PC-9 (cell line): ENCODE data around the gene MAN1A1. TPM values are rescaled to one million over a fixed set of nuclear protein-coding genes. Genes with fewer than 3 reads are reported as not detected.

Source experiments
- BruUV-seq: library from RNA; stranded (reverse); fragments of 400-500 nt; replicated peaks from 2 replicates; lab custom pipeline; 2021; lab: Mats Ljungman, UMichigan
- CTCF ChIA-PET: fragments of 300-600 bp; sonication (Branson Sonifier 250); formaldehyde crosslinking; loops from one replicate; lab custom pipeline; 2022; ENCODE audit warnings: antibody characterized with exemption; lab: Charles Lee
- POLR2A ChIA-PET: fragments of 300-600 bp; sonication (Branson Sonifier 250); formaldehyde crosslinking; loops from one replicate; lab custom pipeline; 2022; ENCODE audit warnings: antibody characterized with exemption; ENCODE audit not compliant: unreplicated experiment; lab: Charles Lee
- DNase-seq, 2 experiments: peaks; one replicate each; pipeline versions ENCODE4 v3.0.0 to v3.0.0-alpha.2; 2015 to 2022; ENCODE audit warnings: mixed read lengths in 1 of 2
- H2AFZ ChIP-seq: fragments of 200-600 bp; sonication (generic); 2 replicates; pipeline ENCODE4 v1.8.1; 2017; ENCODE audit warnings: antibody characterized with exemption
- H3F3A ChIP-seq: fragments of 200-600 bp; sonication (generic); 2 replicates; pipeline ENCODE4 v1.8.1; 2017; ENCODE audit warnings: antibody characterized with exemption, mild to moderate bottlenecking, low read depth; ENCODE audit not compliant: insufficient read depth
- H3K27ac ChIP-seq: fragments of 200-600 bp; sonication (generic); 2 replicates; pipeline ENCODE4 v1.6.1; 2016; ENCODE audit warnings: mixed run types
- H3K27me3 ChIP-seq: fragments of 200-600 bp; sonication (generic); 2 replicates; pipeline ENCODE4 v1.6.1; 2016; ENCODE audit warnings: low read depth, mixed run types; ENCODE audit not compliant: insufficient read depth
- H3K36me3 ChIP-seq: fragments of 200-600 bp; sonication (generic); 2 replicates; pipeline ENCODE4 v1.6.1; 2016; ENCODE audit warnings: low read depth, mixed run types
- H3K4me1 ChIP-seq: fragments of 200-600 bp; sonication (generic); replicated peaks from 2 replicates; pipeline ENCODE4 v1.6.1; 2016; ENCODE audit warnings: mixed run types; ENCODE audit not compliant: insufficient read depth
- H3K4me2 ChIP-seq: fragments of 200-600 bp; sonication (generic); 2 replicates; pipeline ENCODE4 v1.6.1; 2017; ENCODE audit warnings: mixed run types
- H3K4me3 ChIP-seq: fragments of 200-600 bp; sonication (generic); 2 replicates; pipeline ENCODE4 v1.6.1; 2016; ENCODE audit warnings: mixed run types
- H3K79me2 ChIP-seq: fragments of 200-600 bp; sonication (generic); 2 replicates; pipeline ENCODE4 v1.6.1; 2017; ENCODE audit warnings: low read depth, mixed run types
- H3K9me2 ChIP-seq: fragments of 200-600 bp; sonication (generic); 2 replicates; pipeline ENCODE4 v1.8.1; 2017; ENCODE audit warnings: mild to moderate bottlenecking; ENCODE audit not compliant: insufficient read depth
- H3K9me3 ChIP-seq: fragments of 200-600 bp; sonication (generic); 2 replicates; pipeline ENCODE4 v1.8.1; 2016; ENCODE audit warnings: low read depth; ENCODE audit not compliant: insufficient read depth
- H4K20me1 ChIP-seq: fragments of 200-600 bp; sonication (generic); 2 replicates; pipeline ENCODE4 v1.8.1; 2017; ENCODE audit not compliant: insufficient read depth
- CTCF ChIP-seq: fragments of 200-600 bp; sonication (generic); conservative IDR thresholded peaks from 2 replicates; pipeline ENCODE4 v1.6.1; 2017; ENCODE audit warnings: mixed run types, antibody characterized with exemption, mild to moderate bottlenecking, moderate library complexity
- EZH2 ChIP-seq: fragments of 200-600 bp; sonication (generic); IDR thresholded peaks from 2 replicates; pipeline ENCODE4 v1.8.0; 2017; ENCODE audit warnings: antibody characterized with exemption, low read depth
- intact Hi-C: fragments of 100-400 bp; cut with micrococcal nuclease; formaldehyde crosslinking; loops from one replicate; pipeline ENCODE4 v1.10.0; 2022; ENCODE audit not compliant: unreplicated experiment
- total RNA-seq: library from RNA; stranded (reverse); gene quantifications from 2 replicates; pipeline ENCODE4 v1.2.3, GENCODE V29; 2021

Gene MAN1A1
- total RNA-seq, 1 experiment from 2014 or later: 13.4 TPM

- TF ChIP-seq CTCF (no peak), EZH2 (no peak)
- H3K4me1 ChIP-seq: no peaks in the 10 kb centered on the region
- H3K36me3 ChIP-seq: no peaks in the 10 kb centered on the region
- H4K20me1 ChIP-seq: no peaks in the 10 kb centered on the region
- H3K79me2 ChIP-seq: no peaks in the 10 kb centered on the region
- H3F3A ChIP-seq: no peaks in the 10 kb centered on the region
- ChIA-PET CTCF (no interaction called here), POLR2A (no interaction called here)
- intact Hi-C loops: no loop called here
- no peaks in the 10 kb centered on the region for H3K9me2 ChIP-seq
- H3K27ac ChIP-seq: no peak overlapping the region
- no peak overlapping the region for H3K4me3 ChIP-seq
- H2AFZ ChIP-seq: no peak overlapping the region
- BruUV-seq: no TSS peak
- H3K9me3 ChIP-seq: no peaks in the 10 kb centered on the region
- no peaks in the 10 kb centered on the region for H3K27me3 ChIP-seq
- H3K4me2 ChIP-seq: no peak overlapping the region
- DNase-seq: peak in 1 of 2 experiments; percentile 21
These were observed 31.4 kb downstream of the MAN1A1 start for GRCh38 chr6:119318176-119318575.

- no peak overlapping the region for H2AFZ ChIP-seq
- no TSS peak for BruUV-seq
- no peaks in the 10 kb centered on the region for H3K27me3 ChIP-seq
- no peak for TF ChIP-seq CTCF
- TF ChIP-seq EZH2: no peak
- H3K9me3 ChIP-seq: no peaks in the 10 kb centered on the region
- no peaks in the 10 kb centered on the region for H3K79me2 ChIP-seq
- no peak overlapping the region for H3K27ac ChIP-seq
- H3K9me2 ChIP-seq: no peaks in the 10 kb centered on the region
- H3K4me1 ChIP-seq: no peaks in the 10 kb centered on the region
- POLR2A ChIA-PET: no interaction called here
- H3K4me2 ChIP-seq: no peak overlapping the region
- intact Hi-C loops: no loop called here
- H3K36me3 ChIP-seq: no peaks in the 10 kb centered on the region
- H3K4me3 ChIP-seq: no peak overlapping the region
- peak in 1 of 2 experiments; percentile 3 for DNase-seq
- no peaks in the 10 kb centered on the region for H4K20me1 ChIP-seq
- H3F3A ChIP-seq: no peaks in the 10 kb centered on the region
- CTCF ChIA-PET: no interaction called here
These were observed 32.6 kb downstream of the MAN1A1 start for GRCh38 chr6:119317007-119317406.

GRCh38 chr6:119314885-119315272 is 34.7 kb downstream of the MAN1A1 start:
- Histone ChIP-seq H3K9me3 (no peaks in the 10 kb centered on the region), H3K27ac (no peak overlapping the region), H3K4me2 (no peak overlapping the region), H3K79me2 (no peaks in the 10 kb centered on the region), H3F3A (no peaks in the 10 kb centered on the region), H2AFZ (no peak overlapping the region), H3K4me3 (no peak overlapping the region), H3K27me3 (no peaks in the 10 kb centered on the region), H3K9me2 (no peaks in the 10 kb centered on the region), H4K20me1 (no peaks in the 10 kb centered on the region), H3K36me3 (no peaks in the 10 kb centered on the region), H3K4me1 (no peaks in the 10 kb centered on the region)
- CTCF ChIA-PET: no interaction called here
- no peak for TF ChIP-seq EZH2
- no peak for TF ChIP-seq CTCF
- POLR2A ChIA-PET: interaction anchor here (0.6 kb wide), 1 partner anchor 591 kb away, joined by 3 read pairs; no protein-coding TSS in a partner anchor
- no TSS peak for BruUV-seq
- DNase-seq: no peak
- intact Hi-C loops: no loop called here
